ELF-1 (cell line): Measurements from ENCODE around the gene ADAM30.

Experiments used
- DNase-seq: peaks from one replicate; pipeline ENCODE4 v3.0.0-alpha.2; 2016; ENCODE audit warnings: low read depth, low spot score

Gene ADAM30

DNA sequence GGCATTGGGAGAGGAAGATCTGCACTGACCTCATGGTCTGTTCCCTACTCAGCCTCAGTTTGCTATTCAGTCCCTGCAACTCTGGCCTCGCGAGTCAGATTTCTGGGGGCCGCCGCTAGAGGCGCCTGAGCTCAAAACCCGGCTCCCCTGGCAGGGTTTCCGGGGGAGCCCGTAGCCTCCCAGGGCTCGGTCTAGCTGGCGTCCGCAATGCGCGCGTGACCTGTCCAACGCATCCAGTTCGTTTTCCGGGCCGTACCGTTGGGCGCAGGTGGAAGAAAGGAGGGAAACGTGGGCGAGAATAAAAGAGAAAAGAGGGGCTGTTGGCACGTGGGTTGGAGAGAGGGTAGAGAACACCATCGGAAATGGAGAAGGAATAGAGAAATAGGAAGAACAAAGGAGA, at the start of gene ADAM30:
ADAM30 (minus strand) TSS at position 213 of the 400 bp plus-strand sequence; CDS start at position 34, 179 bp downstream.
- DNase-seq: no peak

DNA sequence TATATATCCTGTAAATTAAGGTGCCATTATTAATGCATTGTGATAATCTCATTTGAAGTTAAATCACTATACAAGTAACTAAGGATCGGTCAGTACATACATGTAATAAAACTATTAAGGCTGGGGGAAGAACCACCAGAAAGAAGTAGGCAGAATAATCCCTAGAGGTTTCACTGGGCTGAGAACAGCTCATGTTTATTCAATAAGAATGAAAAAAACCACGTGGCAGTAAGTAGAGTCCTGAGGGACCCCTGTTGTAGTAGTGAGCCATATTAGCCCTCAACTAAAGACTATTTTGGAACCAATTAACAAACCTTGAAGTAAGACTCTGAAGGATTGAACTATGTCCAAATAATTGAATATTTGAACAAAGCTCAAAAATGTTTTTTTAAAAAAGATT, 46.9 kb upstream of the ADAM30 start:
- no peak for DNase-seq

DNA sequence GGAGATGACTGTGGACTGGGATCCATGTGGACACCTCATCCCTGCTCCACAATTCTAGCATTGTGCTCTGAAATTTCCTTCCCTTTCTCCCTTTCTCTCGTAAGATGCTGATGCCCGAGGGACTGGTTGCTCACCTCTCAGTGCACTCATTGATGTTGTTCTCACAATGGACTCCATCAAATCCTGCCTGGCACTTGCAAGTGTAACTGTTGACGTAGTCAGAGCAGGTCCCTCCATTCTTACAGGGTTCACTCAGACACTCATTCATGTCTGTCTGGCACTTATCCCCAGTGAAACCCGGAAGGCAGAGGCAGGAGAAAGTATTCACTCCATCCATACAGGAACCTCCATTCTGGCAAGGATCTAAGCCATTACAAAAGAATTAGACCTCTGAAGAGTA, 45.1 kb upstream of the ADAM30 start:
- no peak for DNase-seq

DNA sequence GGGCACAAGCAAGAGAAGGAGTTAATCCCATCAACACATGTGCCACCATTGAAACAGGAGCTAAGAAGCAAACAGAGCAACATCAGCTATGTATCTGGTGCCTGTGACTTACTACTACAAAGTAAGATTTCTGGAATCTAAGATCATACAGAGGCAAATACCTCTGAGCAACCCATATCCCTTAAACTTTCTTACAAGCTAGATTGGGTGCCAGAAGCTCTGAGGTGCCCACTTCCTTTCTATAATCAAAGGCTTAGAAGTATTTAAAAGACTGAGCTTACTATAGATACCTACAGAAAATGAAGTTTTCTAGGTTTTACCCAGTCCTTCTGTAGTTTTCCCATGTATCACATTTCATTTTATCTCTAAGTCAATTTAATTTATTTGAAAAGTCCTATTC, 44.4 kb upstream of the ADAM30 start:
- no peak for DNase-seq

DNA sequence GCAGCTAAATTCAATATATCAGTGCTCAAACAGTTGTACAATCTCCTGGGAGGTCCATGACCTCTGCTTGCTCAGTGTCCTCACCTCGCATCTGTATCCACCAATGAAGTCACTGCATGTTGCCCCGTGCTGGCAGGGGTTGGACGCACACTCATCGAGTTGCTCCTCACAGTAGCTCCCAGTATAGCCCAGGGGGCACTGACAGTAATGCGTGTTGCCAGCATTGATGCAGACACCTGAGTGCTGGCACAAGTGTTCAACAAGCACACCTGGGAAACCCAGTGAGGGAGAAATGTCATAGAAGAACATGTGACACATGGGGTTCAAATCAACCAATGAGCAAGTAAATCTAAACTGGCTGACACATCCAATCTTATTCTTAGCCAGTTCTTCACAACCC, 40.9 kb upstream of the ADAM30 start:
- DNase-seq: no peak

DNA sequence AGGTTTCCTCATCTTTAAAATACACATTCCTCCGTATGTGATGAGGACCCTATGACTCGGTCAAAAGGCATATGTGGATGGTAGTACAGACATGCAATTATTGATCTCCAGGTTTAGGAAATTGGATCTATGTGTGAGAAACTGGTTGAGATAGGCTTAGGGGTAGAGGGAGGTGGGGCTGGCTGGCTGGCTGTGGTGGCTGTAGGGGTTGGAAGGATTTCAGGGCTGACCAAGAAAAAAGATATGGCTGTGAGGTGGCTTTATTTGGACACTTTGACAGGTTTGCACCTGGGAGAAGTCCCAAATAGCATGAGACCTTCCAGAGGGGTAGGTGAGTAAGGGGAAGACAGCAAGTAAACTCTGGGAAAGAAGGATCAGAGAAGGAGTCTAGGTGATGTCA, 39.6 kb upstream of the ADAM30 start:
- DNase-seq: no peak

DNA sequence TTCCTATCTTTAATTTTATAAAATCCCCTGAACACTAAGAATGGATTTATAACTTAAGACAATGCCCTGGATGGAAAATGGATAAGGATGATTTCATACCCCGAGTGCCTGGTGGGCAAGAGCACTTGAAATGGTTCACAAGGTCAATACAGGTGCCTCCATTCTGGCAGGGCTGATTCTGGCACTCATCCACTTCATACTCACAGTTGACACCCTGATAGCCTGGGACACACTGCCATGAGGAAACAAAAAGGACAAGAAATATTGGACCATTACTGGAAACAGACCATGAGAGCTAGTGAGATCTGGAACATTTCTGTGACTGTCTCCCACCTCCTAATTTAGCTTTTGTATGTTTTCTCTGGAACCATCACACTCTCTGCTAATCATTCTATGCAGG, 39.1 kb upstream of the ADAM30 start:
- DNase-seq: no peak

DNA sequence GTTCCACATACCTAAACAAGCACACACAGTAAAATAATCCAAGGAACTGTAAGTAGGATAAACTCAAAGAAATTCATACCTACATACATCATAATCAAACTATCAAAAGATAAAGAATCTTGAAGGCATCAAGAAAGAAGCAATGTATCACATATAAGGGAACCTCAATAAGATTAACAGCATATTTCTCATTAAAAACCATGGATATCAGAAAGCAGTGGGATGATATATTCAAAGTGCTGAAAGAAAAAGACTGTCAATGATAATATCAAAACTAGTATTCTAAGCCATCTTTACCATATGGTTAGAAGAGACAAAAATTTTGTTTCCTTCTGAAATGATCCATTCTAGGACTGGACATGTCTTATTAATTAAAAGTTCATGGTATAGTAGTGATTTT, 37.1 kb upstream of the ADAM30 start:
- no peak for DNase-seq

DNA sequence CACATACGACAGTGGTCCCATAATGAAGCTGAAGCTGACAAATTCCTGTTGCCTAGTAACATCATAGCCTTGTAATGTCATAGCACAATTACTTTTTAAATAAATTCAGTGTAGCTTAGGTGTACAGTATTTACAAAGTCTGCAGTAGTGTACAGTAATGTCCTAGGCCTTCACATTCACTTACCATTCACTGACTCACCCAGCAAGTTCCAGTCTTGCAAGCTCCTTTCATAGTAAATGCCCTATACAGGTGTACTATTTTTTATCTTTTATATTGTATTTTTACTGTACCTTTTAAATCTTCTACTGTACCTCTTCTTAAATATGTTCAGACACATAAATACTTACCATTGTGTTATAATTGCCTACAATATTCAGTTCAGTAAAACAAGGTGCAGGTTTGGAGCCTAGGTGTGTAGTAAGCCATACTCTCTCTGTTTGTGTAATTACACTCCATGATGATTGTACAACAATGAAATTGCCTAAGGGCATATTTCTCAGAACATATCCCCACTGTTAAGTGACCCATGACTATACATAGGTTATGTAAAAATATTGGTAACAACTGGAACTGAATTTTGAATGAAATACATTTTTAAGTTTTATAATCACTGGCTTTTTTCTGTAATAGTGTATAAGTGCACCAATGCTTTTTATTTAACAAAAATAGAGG, 33.5 kb upstream of the ADAM30 start:
- DNase-seq: no peak

DNA sequence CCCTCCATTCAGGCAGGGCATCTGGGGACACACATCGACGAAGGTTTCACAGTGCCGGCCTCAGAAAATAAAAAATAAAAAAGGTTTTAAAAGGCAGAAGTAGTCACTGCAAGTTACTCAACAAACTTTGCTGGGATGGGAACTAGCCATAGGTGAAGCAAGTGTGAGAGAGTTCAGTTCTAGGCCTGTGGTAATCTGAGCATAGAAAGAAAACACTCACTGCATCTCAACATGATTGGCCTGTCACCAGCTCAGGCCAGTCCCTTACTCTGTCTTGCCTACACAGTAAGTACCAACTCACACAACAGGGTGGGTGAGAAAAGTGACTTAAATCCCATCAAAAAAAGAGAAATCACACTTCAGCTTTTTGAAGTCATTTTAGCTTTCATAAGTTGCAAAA, 30.2 kb upstream of the ADAM30 start:
- DNase-seq: no peak

DNA sequence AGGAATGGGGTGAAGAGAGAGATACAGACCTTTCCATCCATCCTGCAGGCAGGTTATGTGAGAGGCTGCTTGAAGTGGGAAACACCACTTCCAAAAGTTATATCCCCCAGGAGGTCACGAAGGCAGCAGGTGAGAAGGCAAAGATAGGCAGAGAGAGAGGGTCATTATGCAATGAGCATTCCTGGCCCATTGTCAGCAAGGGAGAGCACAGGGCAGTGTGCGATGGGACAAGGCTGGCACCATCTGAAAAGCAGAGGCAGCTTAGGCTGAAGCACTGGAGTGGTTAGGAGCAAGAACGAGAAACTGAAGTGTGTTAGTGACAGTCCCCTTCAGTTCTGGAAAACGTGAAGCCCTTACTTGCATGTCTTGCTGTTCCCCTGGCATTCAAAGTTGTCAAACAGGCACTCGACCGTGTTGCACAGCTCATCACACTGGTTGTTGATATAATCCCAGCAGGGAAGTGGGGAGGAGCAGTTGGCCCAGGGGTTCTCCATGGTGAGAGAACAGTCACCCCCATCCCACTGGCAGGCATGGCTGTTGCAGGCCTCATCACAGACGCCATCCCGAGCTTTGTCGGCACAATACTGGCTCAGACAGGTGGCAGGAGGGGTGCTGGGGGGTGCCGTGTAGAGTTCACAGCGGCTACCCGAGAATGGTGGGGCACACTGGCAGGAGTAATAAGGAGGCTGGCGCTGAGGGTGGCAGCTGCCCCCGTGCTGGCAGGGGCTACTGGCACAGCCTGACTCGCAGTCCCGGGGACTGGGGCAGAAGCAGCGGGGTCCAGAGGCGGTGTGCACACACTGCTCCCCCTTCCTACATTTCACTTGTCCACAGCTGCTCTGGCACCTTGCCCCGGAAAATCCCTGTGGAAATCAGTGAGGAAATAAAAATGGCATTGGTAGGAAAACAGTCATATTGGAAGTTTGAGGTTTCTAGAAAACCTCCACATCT, 28.9 kb upstream of the ADAM30 start:
- DNase-seq: no peak

DNA sequence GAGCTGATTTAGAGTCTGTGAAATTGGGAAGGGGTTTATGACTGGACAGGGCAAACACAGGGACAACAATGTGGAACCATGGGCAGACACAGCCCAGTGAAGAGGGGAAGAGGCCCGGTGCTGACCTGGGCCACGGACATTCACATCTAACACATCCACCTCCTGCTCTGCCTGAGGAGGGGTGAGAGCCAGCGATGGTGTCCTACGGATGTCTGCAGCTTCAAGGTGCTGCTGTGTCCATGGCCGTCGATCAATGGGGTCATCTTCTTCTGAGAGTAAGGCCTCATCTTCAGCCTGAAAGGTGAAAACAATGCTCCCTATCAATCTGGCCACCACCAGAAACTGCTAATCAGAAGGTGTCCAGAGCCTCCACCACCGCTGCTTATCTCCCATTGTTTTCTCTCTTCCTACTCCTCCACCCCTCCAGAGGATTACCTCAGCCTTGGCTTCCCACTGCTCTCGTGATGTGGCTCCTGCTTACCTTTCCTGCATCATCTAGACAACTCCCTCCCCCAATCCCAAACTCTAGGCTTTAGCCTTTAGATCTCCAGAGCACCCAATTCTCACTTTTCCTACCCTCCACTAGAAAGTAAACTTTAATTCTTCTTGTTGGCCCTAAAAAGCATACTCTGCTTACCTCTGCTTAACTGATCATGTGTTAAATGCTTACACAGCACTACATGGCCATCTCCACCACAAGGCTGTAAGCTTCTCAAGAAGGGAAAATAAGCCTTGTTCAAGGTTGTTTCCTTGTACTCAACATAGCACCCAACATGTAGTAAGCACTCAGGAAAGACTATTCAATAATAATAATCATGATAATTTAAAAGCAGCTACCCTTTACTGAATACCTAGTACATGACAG, 24.0 kb upstream of the ADAM30 start:
- DNase-seq: no peak

DNA sequence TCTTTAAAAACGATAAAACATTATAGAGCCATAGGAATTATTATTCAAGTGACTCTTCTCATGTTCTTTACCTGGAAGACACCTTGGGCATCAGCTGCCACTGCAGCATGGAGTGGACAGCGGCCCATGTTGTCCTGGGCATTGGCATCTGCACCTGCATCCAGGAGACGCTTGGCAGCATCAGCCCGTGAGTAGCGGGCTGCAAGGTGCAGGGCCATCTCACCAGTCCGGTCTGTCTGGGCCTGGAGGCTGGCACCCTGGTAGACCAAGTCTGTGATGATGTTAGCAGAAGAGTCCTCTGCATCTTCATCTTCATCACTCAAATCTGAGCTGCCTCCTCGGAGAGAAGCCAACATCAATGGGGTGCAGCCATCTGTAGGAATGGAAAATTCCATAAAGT, 22.9 kb upstream of the ADAM30 start:
- DNase-seq: no peak

DNA sequence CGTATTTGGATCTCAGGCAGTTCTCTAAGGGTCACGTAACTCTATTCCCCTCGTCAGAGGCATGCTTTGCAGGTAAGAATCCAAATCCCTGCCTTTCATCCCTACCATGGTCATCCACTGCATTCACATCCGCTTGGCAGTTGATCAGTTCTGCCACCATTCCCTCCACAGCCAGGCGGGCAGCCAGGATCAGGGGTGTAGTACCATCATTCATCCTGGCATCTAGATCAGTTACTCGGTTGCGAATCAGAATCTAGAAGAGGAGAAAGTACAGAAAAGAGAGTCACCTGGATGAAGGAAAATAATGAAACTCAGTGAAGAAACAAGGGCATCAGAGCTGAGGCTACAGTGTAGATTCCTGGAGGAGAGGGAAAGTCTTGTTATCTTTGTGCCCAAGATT, 22.0 kb upstream of the ADAM30 start:
- DNase-seq: no peak

DNA sequence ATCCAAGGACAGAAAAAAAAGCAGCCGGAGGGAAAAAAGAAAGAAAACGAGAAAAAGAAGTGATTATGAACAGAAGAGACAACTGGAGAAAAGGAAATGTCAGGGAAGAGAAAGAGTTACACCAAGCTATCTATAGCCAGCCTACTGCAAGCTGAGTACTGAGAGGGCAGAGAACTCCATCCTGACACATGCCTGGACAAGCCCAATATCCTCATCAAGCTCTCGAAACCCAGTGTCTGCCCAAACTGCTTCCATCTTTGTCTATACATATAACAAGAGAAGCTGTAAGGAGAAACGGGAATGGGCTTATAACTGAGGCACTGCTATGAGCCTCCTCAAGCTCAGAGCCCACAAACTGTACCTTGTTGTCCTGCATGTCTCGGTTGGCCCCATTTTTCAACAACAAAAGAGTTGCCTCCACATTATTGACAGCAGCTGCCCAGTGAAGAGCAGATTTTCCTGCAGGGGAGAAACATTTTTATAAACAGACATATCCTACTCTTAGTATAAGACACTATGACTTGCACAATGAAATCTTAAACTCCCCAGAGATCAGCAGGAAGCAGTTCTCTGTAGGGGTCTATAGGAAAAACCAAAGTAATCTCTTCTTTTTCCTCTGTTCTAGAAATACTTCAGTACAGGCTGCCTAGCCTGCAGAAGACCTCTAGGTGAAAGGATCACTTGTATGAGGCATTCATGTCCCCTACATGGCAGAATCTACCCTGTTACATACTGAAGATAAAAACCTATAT, 21.2 kb upstream of the ADAM30 start:
- no peak for DNase-seq

DNA sequence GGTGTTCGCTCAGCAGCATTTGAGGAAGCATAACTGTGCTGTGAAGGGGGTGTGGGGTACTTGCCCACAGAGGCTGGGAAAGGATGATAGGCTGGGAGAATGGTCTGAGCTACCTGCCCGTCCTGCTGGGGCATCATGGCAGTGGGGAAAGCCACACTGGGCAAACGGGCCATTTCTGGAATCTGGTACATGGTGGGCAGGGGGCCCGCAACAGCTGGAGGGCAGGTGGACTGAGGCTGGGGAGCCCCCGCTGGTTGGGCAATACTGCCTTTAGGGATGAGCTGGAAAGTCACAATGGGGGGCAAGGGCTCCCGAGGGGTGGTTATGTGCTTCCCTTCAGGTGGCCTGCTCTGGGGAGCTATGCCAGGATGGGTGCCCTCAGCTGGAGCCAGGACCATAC, 19.2 kb upstream of the ADAM30 start:
- DNase-seq: no peak

DNA sequence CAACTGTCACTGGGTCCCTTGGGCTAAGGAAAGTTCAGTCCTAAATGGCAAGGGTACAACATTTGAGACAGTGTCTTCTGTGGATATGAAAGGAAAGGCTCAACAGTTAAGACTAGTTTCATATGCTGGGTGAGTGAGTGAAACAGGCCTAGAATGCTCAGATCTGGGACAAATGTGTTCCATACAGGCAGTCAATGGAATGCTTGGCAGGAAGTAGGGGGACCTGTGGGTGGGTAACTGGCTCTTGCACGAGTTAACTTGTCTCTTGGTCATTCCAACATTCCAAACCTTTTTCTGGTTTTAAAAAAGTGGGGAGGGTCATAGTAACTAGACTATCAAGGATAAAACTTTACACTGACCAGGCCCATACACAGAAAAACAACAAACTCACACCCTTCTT, 17.8 kb upstream of the ADAM30 start:
- no peak for DNase-seq

DNA sequence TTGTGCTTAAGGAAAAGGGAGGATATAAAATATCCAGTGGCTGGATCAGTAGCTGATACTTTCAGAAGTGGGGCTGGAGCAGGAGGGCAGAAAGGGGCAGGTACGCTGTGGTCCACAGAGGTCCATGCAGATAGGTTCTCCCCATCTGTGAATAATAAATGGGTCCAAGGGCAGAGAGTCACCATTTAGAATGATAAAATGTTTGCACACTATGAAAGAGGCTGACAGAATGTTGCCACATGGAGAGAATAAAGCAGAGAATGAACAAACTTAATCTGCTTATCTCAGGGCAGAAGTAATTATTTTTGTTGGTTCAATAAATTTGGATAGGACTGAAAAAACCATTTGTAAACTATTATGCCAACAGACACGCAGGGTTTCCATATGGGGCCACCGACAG, 16.6 kb upstream of the ADAM30 start:
- no peak for DNase-seq

DNA sequence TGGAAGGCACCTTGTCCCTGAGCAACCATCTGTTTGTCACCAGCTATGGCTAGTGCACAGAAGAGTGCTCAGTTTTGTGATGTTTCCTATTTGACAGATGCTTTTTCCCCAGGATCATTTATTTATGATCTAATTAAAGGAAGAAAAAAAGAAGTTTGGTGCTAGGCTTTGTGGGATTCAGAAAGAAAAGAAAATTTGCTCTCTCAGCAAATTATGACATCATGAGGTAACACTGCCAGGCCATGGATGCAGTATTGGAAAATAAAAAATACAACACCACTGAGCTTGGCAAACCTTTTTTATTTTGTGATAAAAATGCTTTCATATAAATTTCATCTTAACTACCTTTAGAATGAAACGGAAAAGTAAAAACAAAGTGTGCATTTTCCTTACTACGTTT, 15.5 kb upstream of the ADAM30 start:
- DNase-seq: no peak

DNA sequence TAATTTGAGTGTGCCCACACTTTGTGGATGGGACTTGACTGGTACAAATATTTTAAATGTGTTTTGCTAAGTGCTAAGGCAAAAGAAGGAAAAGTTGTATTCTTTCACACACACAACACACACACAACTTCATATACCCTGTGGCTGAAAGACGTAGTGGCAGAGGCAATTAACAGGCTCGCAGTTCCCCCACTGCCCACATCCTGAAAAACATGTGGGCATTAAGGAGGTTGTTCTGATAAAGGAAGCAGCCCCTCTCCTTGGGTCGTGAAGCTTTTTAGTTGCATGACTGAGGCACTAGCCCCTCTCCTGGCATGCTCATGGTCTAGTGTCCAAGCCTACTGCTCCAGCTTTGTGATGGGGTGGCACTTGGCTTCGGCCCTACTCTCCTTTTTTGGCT, 14.3 kb upstream of the ADAM30 start:
- DNase-seq: no peak

DNA sequence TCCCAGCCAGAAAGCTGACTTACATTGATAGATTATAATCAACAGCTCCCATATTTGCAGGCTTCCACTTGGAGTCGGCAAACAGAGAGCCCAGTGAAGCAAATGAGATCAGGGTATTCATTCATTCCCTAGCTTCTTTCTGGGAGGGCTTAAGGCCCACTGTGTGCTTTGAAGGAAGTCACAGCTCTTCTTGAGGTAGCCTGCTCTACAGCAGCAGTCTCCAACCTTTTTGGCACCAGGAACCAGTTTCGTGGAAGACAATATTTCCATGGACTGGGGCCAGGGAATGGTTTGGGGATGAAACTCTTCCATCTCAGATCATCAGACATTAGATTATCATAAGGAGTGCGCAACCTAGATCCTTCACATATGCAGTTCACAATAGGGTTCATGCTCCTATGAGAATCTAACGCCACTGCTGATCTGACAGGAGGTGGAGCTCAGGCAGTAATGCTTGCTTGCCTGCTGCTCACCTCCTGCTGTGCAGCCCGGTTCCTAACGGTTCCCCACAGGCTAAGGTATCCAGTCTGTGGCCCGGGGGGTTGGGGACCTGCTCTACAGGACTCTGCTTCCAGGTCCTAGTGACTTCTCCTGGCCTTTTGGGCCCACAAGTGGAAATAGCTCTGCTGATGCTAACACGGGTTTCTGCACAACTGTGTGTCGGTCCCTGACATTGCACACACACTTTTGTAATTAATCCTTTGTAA, 13.7 kb upstream of the ADAM30 start:
- DNase-seq: peak; percentile 28
